ENCODE data around the gene LYRM2.

The LYRM2 gene

DNA sequence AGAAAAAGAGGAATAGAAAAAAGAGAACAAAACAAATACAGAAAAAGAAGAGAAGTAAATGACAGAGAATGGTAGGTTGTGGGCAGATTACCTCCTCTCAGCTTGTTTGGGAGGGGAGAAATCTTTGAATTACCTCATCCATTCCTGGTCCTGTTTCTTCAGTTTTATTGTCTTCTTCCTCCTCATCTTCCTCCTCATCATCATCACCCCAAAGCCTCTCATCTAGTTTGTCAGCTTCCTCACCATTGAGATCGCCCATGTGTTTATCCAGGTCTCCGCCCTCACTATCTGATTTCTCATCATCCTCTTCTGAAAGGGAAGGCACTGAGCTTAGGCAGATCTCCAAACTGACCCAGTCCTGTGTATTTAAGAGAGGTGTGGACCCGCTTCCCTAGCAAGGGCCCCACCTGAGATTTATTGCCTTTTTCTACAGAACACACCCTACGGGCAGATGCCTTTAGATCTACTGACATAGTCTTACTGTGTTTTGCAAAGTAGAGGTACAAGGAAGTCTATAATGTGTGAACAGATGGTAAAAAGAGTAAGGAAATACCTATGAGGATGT, 24.2 kb upstream of the LYRM2 start:
- TF ChIP-seq, protein P1, sequence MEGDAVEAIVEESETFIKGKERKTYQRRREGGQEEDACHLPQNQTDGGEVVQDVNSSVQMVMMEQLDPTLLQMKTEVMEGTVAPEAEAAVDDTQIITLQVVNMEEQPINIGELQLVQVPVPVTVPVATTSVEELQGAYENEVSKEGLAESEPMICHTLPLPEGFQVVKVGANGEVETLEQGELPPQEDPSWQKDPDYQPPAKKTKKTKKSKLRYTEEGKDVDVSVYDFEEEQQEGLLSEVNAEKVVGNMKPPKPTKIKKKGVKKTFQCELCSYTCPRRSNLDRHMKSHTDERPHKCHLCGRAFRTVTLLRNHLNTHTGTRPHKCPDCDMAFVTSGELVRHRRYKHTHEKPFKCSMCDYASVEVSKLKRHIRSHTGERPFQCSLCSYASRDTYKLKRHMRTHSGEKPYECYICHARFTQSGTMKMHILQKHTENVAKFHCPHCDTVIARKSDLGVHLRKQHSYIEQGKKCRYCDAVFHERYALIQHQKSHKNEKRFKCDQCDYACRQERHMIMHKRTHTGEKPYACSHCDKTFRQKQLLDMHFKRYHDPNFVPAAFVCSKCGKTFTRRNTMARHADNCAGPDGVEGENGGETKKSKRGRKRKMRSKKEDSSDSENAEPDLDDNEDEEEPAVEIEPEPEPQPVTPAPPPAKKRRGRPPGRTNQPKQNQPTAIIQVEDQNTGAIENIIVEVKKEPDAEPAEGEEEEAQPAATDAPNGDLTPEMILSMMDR (IDR thresholded peaks at IDR 0.05; ENCODE audit: borderline replicate concordance, insufficient read depth, low read depth, low read length) = no peak
- no peak overlapping the region for H3K4me3 ChIP-seq (ENCODE audit: low read depth, low read length)

DNA sequence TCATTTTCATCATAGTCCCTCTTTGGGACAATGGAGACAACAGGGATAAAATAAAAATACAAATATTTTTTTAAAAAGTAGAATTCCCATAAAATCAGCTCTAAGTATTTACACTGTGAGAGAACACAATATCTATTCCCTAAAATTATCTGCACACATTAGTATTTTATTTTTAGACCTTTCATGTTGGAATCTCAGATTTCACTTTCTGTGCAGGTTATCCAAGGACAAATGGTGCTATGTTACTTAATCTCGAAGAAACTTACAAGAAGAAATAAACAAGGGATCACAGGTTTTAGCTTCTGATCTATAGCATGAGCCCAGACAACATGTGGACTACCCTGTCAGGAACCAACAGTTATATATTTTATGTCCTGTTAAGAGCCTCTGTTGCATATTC, 23.0 kb upstream of the LYRM2 start:
- TF ChIP-seq, protein P1 (IDR thresholded peaks at IDR 0.05; ENCODE audit: borderline replicate concordance, insufficient read depth, low read depth, low read length) = no peak
- H3K4me3 ChIP-seq (ENCODE audit: low read depth, low read length) = no peak overlapping the region

DNA sequence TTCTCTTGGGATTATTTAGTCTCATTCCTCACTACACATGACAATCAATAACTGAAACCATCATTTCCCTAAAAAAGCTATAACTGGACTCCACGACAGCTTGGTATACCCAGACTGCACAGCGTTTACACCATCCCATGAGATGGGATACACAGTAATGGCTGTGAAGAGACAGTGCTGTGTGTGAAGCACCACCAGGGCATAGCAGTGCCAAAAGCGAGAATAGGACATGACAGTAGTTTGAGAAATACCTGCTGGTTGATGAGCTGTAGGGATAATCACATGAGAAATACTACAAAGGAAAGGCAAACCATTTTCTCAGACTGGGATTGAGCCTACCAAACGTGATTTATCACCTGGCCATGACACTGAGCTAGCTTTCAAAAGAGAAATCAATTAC, 22.4 kb upstream of the LYRM2 start:
- TF ChIP-seq, protein P1 (IDR thresholded peaks at IDR 0.05; ENCODE audit: borderline replicate concordance, insufficient read depth, low read depth, low read length) = no peak
- no peak overlapping the region for H3K4me3 ChIP-seq (ENCODE audit: low read depth, low read length)

DNA sequence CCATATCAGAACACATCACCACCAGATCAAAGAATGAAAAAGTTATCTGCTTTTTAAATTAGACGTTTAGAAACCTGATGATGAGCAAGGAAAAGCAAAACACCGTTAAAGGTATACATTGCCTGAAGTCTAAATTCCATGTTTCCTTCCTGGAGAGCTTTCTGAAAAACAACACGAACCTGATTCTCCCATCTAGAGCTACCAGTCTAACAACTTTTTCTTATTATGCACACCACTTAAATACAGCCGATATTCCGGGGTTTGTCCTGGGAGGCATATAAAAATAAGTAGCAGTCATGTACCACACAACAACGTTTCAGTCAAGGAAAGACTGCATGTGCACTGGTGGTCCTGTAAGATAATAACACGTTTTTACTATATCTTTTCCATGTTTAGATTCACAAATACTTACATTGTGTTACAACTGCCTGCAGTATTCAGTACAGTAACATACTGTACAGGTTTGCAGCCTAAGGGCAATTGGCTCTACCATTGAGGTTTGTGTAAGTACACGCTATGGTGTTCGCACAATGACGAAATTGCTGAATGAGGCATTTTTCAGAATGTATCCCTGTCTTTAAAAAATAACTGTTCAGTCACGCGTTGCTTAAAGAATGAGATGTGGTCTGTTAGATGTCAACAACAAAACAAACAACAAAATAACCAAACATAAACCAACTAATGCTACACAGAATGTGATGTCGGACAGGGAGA, 19.1 kb upstream of the LYRM2 start:
- no peak overlapping the region for H3K4me3 ChIP-seq (ENCODE audit: low read depth, low read length)
- TF ChIP-seq, protein P1 (IDR thresholded peaks at IDR 0.05; ENCODE audit: borderline replicate concordance, insufficient read depth, low read depth, low read length) = no peak

DNA sequence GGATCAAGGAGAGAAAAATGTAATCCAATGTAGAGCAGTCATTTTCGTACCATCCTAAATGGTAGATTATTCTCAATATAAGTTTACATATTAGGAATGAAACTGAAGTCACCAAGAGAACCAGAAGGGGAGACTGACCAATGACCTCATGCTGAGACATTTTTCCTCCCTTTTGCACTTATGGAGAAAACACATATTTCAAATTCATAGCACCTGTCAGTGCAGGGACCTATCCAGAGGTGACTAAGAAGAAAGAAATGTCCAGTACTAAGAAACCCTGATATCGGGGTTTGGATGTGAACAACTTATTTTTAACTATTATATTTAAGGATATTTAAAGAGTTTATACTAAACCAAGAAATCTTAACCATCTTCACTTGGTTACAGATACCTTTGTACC, 16.6 kb upstream of the LYRM2 start:
- H3K4me3 ChIP-seq (ENCODE audit: low read depth, low read length) = no peak overlapping the region
- TF ChIP-seq, protein P1 (IDR thresholded peaks at IDR 0.05; ENCODE audit: borderline replicate concordance, insufficient read depth, low read depth, low read length) = no peak

DNA sequence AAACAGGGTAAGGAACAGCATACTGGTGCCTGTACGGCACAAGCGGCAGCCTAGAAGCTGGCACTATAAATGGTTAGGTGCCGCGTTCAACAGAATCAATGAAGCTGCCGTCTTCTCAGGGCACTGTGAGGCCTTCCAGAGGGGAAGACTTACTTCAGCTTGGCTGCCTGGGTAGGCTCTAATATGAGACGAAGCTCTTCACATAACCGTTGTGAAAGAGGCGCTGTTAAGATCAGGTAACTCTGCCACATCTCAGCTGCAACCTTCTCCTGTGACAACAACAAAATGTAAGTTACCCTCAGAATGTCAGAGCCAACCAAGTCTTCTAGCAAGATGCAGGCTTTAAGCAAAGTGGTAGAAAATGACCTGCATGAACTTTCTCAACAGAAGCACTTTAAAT, 12.0 kb upstream of the LYRM2 start:
- TF ChIP-seq, protein P1 (IDR thresholded peaks at IDR 0.05; ENCODE audit: borderline replicate concordance, insufficient read depth, low read depth, low read length) = no peak
- no peak overlapping the region for H3K4me3 ChIP-seq (ENCODE audit: low read depth, low read length)

DNA sequence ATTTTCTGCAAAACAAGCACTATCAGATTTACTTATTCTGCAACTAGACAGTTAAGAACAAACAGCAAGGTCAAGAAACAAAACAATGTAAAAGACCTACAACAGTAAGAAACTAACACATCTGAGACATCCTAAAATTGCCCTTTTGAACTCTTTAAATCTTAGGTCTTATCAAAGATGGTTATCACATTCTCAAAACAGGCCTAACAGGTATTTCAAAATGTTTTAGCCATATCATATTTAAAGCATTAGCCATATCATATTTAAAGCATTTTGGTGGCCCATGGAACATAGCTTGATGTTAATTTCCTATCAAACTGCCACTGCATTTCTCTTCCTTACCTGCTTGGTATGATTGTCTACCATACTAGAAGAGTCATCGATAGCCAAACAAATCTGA, 11.1 kb upstream of the LYRM2 start:
- TF ChIP-seq, protein P1 (IDR thresholded peaks at IDR 0.05; ENCODE audit: borderline replicate concordance, insufficient read depth, low read depth, low read length) = no peak
- no peak overlapping the region for H3K4me3 ChIP-seq (ENCODE audit: low read depth, low read length)

Measured in GM12875 (cell line).